Measurements from ENCODE around the gene PODN. TPM values are rescaled to one million over a fixed set of nuclear protein-coding genes. Genes with fewer than 3 reads are reported as not detected.

Gene PODN
- total RNA-seq, 1 experiment from 2014 or later, result not detected

DNA sequence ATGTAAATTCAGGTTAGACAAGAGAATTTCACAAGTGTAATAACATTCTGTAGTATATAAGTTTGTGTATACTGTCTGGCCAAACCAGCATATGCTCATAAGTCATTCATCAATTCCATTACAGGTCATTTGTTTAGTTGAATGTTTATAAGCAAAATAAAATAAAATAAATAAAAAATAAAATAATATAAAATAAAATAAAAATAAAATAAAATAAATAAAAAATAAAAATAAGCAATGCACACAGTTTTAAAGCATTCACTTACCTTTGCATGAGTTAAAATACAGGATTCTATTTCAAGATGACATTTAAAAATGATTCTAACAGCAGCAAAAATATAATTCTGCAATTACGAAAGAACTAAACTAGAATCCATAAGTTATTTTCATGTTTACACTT is 9.9 kb downstream of the PODN start:
- Histone ChIP-seq H3K36me3 (ENCODE audit: insufficient read depth, low read length, poor library complexity, severe bottlenecking) (no peaks in the 10 kb centered on the region), H3K27me3 (replicated peaks; ENCODE audit: insufficient read depth, low read depth, low read length, poor library complexity) (no peaks in the 10 kb centered on the region), H3K27ac (ENCODE audit: low read depth, low read length, poor library complexity, severe bottlenecking) (no peak overlapping the region), H3K4me1 (ENCODE audit: insufficient read depth, low read length, poor library complexity, severe bottlenecking) (no peaks in the 10 kb centered on the region), H3K4me3 (ENCODE audit: low read depth, low read length, poor library complexity, severe bottlenecking) (no peak overlapping the region), H3K9me3 (ENCODE audit: low read depth, low read length, poor library complexity, severe bottlenecking) (no peaks in the 10 kb centered on the region)
- intact Hi-C loops (cut with micrococcal nuclease; ENCODE audit: unreplicated experiment), result no loop called here
- CTCF ChIA-PET, result no interaction called here
- POLR2A ChIA-PET (ENCODE audit: low non-redundant PET), result no interaction called here
- TF ChIP-seq CTCF (conservative IDR thresholded peaks at IDR 0.05; ENCODE audit: low read depth, low read length) (no peak), EZH2 (IDR thresholded peaks at IDR 0.05; ENCODE audit: borderline replicate concordance, low read depth, low read length, poor library complexity, severe bottlenecking) (no peak)
- DNase-seq (ENCODE audit: low spot score), result no peak
- BruUV-seq (replicated peaks), result no TSS peak

GRCh38 chr1:53073287-53073686 is 11.3 kb downstream of the PODN start:
- H3K4me3 ChIP-seq (ENCODE audit: low read depth, low read length, poor library complexity, severe bottlenecking), result no peak overlapping the region
- H3K4me1 ChIP-seq (ENCODE audit: insufficient read depth, low read length, poor library complexity, severe bottlenecking), result no peaks in the 10 kb centered on the region
- no peak for DNase-seq (ENCODE audit: low spot score)
- no peaks in the 10 kb centered on the region for H3K36me3 ChIP-seq (ENCODE audit: insufficient read depth, low read length, poor library complexity, severe bottlenecking)
- CTCF ChIA-PET, result no interaction called here
- BruUV-seq (replicated peaks), result no TSS peak
- POLR2A ChIA-PET (ENCODE audit: low non-redundant PET), result no interaction called here
- no peak overlapping the region for H3K27ac ChIP-seq (ENCODE audit: low read depth, low read length, poor library complexity, severe bottlenecking)
- no peaks in the 10 kb centered on the region for H3K27me3 ChIP-seq (replicated peaks; ENCODE audit: insufficient read depth, low read depth, low read length, poor library complexity)
- TF ChIP-seq EZH2 (IDR thresholded peaks at IDR 0.05; ENCODE audit: borderline replicate concordance, low read depth, low read length, poor library complexity, severe bottlenecking) (no peak), CTCF (conservative IDR thresholded peaks at IDR 0.05; ENCODE audit: low read depth, low read length) (no peak)
- intact Hi-C loops (cut with micrococcal nuclease; ENCODE audit: unreplicated experiment), result no loop called here
- H3K9me3 ChIP-seq (ENCODE audit: low read depth, low read length, poor library complexity, severe bottlenecking), result no peaks in the 10 kb centered on the region

DNA sequence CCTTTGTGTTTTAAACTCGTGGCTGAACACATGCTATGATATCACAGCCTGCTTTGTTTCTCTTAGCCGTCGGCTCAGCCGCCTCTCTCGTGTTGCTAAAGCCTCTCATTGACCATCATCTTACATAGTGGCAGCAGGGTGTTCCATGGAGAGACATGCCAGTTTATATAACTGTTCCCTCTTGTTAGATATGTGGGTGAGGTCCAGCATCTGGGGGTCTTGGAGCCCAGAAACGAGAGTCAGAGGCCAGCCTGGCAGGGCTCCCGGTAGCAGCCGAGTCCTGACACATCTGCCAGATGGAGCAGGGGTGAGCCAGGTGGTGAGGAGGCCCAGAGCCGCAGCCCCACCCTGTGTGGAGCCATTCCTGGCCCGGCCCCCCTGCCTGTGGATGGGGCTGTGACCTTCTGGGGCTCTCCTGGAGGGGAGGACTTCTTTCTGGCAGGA is 11.9 kb downstream of the PODN start:
- TF ChIP-seq EZH2 (IDR thresholded peaks at IDR 0.05; ENCODE audit: borderline replicate concordance, low read depth, low read length, poor library complexity, severe bottlenecking) (no peak), CTCF (conservative IDR thresholded peaks at IDR 0.05; ENCODE audit: low read depth, low read length) (no peak)
- POLR2A ChIA-PET (ENCODE audit: low non-redundant PET), result no interaction called here
- Histone ChIP-seq H3K27ac (ENCODE audit: low read depth, low read length, poor library complexity, severe bottlenecking) (no peak overlapping the region), H3K4me1 (ENCODE audit: insufficient read depth, low read length, poor library complexity, severe bottlenecking) (no peaks in the 10 kb centered on the region), H3K27me3 (replicated peaks; ENCODE audit: insufficient read depth, low read depth, low read length, poor library complexity) (no peaks in the 10 kb centered on the region), H3K36me3 (ENCODE audit: insufficient read depth, low read length, poor library complexity, severe bottlenecking) (no peaks in the 10 kb centered on the region), H3K9me3 (ENCODE audit: low read depth, low read length, poor library complexity, severe bottlenecking) (no peaks in the 10 kb centered on the region), H3K4me3 (ENCODE audit: low read depth, low read length, poor library complexity, severe bottlenecking) (no peak overlapping the region)
- DNase-seq (ENCODE audit: low spot score), result no peak
- intact Hi-C loops (cut with micrococcal nuclease; ENCODE audit: unreplicated experiment), result no loop called here
- no TSS peak for BruUV-seq (replicated peaks)
- CTCF ChIA-PET, result no interaction called here

Data from A673 (cell line).